Regular cardiac myocyte (primary cell): Measurements from ENCODE around the gene RAB3GAP1. TPM values are rescaled to one million over a fixed set of nuclear protein-coding genes. Genes with fewer than 3 reads are reported as not detected.

Source experiments
- total RNA-seq: library from RNA; depleted of rRNA; stranded (reverse); fragments of >200 nt; gene quantifications from 2 replicates; pipeline ENCODE4 v1.2.3, GENCODE V29; 2014

Gene RAB3GAP1
- 64.6 and 94.1 TPM in 2 replicates for total RNA-seq

GRCh38 chr2:135052042-135052876 lies at the start of gene RAB3GAP1:
TSS of gene RAB3GAP1 (plus strand) at chr2:135052292. CDS start at chr2:135052308, 16 bp downstream.

GRCh38 chr2:135047300-135047699 lies 4.8 kb upstream of the RAB3GAP1 start, which contains the start of gene MAP3K19:
TSS of gene MAP3K19 (minus strand) at chr2:135047447. CDS start at chr2:135024647, 22,800 bp downstream.

Other genes with a start within 250 kb of the RAB3GAP1 start
- 0.28 TPM in 1 of 2 replicates, not detected in the other for gene ACMSD, start 213.7 kb upstream of the RAB3GAP1 start, total RNA-seq
- 18.8 and 23.7 TPM in 2 replicates for gene CCNT2, start 133.5 kb upstream of the RAB3GAP1 start, total RNA-seq
- not detected in 2 replicates for gene MAP3K19, start 4.8 kb upstream of the RAB3GAP1 start, total RNA-seq